ENCODE data around the gene ADIPOR2.
A peak's percentile ranks its signal among the peaks of the same experiment; 100 is the strongest.

The ADIPOR2 gene

DNA sequence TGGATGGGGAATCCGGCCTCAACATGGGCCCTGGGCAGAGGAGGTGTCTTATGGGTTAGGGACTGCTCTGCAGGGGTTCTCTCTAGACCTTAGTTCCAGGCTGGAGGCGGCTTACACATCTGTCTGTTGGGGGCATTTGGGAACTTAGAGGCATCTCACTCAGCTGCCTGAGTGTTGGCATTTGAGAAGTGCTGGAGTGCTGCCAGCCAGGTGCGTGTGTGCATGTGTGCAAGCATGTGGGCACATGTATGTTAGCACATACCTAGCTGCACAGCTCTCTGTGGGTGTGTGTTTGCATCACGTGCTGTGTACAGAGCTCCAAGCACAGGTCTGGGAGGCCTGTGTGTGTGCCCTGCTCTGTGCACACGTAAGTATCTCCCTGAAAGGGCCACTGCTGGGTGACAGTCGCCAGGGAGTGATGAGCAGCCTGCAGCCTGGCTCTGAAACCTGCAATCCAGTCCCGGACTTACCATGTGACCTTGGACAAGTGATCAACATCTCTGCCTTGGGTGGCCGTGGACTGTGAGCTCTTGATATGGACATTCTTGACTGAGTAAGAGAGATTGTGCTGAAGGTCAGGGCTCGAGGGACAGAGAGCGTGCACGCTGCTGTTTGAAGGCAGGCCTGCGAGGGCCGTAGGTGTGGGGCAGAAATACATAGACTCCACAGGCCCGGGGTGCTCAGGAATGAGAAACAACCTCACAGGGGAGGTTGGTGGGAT is 134.7 kb downstream of the ADIPOR2 start:
- FAIRE-seq = no peak

DNA sequence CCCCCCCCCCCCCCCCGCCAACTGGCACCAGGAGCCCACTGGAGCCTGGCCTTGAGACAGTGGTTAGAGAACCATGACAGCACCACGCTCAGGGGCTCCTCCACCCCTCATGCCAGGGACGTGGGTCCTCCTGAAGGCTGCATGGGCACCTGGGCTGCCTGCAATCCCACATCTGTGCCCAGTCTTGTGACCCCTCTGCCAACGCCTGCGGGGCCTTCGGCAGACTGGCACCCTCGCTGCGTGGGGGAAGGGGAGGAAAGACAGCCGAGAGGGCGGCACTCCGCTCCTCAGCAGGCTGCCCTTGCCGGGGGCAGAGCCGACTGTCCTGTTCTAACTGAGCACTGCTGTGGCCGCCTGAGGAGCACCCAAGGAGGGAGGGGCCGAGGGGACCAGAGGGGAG is 135.5 kb downstream of the ADIPOR2 start:
- no peak for DNase-seq (ENCODE audit: insufficient read length, low spot score)
- no peak for TF ChIP-seq POLR2A (IDR thresholded peaks at IDR 0.05; ENCODE audit: low read depth, low read length)
- no peak for FAIRE-seq

More for the DNA sequence above, 134.7 kb downstream of the ADIPOR2 start:
- TF ChIP-seq POLR2A (IDR thresholded peaks at IDR 0.05; ENCODE audit: low read depth, low read length) = no peak
- no peak for DNase-seq (ENCODE audit: insufficient read length, low spot score)

DNA sequence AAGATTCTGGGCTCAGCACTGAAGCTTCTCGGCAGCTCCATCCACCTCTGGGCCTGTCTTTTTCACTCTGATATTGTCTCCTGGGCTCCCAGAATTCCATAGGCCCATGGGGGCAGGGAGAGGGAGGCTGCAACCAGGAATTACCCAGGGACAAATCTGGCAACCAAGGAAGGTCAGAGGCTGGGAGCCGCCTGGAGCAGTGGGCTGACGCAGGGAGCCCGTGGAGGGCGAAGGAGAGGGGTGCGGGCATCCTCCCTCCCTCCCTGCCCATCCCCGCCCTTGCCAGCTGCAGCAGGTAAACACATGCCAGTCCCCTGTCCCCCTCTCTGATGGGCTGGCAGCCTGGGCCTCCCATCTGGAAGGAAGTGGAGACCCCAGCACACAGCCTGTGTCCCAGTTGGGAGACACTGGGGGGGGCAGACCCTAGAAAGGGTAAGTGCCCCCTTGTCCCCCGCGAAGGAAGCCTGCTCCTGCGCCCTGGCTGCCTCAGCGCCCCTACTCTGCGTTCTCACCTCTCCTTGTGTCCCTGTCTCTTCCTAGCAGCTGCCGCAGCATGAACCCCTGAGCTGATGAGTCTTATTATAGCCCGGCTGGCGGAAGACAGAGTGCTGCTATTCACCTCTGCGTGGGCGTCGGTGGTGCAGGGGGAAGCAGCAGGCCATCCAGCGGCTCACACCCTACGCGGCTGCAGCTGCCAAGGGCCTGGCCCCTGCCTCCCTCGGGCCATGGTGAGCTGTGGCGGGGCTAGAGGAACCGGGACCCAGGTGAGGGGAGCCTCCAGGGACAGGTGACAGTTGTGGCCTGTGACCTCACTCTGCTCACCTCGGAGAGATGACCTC is 136.2 kb downstream of the ADIPOR2 start:
- DNase-seq (ENCODE audit: insufficient read length, low spot score) (no peak), FAIRE-seq (no peak)
- TF ChIP-seq POLR2A (IDR thresholded peaks at IDR 0.05; ENCODE audit: low read depth, low read length) = no peak

DNA sequence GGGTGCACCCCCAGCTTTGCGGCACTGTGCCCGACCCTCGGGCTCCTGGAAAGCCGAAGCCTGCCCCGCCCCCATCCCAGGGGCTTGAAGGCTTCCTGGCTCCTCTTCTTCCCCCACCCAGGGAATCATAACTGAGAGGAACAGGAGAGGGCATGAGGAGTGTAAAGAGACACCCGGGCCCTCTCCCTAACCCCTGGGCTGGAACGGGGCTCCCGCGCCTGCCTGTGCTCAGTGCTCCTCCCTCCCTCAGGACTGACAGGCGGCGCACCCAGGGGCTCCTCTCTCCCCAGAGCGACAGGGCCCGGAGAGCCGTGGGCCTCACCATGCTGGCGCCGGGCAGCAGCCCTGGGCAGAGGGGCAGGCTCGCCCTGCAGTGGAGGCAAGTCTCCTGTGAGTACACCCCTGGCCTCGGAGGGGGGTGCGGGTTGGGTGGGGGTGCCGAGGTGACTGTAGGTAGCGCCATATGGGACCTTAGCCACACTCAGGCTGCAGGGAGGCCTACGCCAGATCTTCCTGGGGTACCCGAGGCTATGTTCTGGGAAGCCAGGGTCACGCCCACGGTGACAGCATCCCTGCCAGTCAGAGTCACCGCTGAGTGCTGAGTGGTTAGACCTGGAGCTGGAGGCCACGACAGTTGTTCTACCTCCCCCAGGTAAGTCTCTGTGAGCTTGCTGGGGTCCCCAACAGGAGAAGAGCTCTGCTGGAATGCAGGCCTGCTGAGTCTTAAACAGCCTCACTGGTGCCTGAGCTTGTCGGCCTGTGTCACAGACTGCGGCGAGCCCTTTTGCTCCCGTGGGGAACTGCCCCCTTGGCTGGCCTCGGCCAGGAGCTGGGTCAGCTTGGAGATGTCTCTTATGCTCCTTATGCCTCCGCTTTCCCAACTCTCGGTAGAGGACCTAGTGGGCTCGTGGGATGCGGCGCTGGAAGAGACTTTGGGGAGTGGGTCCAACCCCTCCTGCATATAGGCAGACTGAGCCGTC is 137.2 kb downstream of the ADIPOR2 start:
- FAIRE-seq = no peak
- no peak for TF ChIP-seq POLR2A (IDR thresholded peaks at IDR 0.05; ENCODE audit: low read depth, low read length)
- no peak for DNase-seq (ENCODE audit: insufficient read length, low spot score)

DNA sequence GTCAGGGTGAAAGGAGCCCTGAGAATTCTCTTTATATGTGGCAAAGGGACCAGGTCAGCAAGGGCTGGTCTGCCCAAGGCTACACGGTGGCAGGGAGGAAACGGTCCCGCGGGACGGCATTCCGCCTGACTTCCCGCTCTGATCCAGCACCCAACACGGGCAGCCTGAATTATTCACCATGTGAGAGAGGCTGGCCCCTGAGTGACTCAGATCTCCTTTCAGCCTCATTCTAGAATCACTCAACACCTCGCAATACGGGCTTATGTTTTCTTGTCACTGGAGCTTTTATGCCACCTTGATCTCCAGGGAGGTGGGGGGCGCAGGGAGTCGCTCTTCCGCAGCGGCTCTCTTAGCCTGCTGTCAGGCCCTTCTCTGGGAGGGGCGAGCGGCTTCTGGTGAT is 138.0 kb downstream of the ADIPOR2 start:
- DNase-seq (ENCODE audit: insufficient read length, low spot score) (peak; percentile 68), FAIRE-seq (no peak)
- TF ChIP-seq POLR2A (IDR thresholded peaks at IDR 0.05; ENCODE audit: low read depth, low read length) = no peak

DNA sequence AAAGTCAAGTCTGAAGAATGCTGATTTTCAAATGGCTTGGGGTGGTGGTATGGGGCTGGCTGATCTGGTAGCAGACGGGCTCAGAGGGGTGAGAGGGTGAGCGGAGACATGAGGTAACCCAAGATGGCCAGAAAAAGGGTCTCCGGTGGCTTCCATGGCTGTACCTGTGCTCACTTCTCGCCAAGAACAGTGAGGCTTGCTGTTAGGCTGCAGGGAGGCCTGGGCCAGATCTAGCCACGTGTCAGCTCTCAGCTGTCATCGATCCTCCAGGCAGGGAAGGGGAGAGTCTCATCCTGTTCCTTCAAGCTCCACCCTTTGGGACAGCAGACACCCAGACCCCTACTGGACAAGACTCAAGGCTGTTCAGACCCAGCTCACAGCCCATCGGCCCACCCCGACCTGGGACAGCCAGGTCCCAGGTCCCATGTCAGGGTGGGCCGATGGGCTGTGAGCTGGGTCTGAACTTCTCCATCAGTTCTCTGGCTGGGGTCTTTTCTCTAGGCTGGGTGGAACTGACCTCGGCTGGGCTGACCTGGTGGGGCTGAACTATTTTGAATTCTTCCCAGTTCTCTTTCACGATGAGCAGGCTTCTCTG is 138.5 kb downstream of the ADIPOR2 start:
- TF ChIP-seq POLR2A (IDR thresholded peaks at IDR 0.05; ENCODE audit: low read depth, low read length) = no peak
- DNase-seq (ENCODE audit: insufficient read length, low spot score) (no peak), FAIRE-seq (no peak)

DNA sequence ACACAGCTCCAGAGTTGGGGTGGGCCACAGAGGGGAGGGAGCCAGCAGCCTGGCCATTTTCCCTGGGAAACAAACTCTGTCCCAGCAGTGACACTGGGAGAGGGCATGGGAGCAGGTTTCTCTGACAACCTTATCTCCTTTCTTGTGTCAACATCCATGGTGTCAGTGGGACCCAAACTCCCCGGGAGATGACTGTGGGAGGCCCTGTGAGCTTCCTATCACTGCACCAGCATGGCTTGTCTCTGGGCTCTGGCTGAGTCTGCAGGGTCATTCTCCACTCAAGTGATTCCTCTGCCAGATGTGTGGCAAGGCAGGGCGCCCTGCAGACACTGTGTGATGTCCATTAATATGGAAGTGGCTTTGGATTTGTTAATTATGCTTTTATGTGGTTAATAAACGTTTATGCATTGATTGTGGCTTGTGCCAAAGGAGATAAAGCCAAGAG is 139.6 kb downstream of the ADIPOR2 start:
- DNase-seq (ENCODE audit: insufficient read length, low spot score) (no peak), FAIRE-seq (no peak)
- no peak for TF ChIP-seq POLR2A (IDR thresholded peaks at IDR 0.05; ENCODE audit: low read depth, low read length)

DNA sequence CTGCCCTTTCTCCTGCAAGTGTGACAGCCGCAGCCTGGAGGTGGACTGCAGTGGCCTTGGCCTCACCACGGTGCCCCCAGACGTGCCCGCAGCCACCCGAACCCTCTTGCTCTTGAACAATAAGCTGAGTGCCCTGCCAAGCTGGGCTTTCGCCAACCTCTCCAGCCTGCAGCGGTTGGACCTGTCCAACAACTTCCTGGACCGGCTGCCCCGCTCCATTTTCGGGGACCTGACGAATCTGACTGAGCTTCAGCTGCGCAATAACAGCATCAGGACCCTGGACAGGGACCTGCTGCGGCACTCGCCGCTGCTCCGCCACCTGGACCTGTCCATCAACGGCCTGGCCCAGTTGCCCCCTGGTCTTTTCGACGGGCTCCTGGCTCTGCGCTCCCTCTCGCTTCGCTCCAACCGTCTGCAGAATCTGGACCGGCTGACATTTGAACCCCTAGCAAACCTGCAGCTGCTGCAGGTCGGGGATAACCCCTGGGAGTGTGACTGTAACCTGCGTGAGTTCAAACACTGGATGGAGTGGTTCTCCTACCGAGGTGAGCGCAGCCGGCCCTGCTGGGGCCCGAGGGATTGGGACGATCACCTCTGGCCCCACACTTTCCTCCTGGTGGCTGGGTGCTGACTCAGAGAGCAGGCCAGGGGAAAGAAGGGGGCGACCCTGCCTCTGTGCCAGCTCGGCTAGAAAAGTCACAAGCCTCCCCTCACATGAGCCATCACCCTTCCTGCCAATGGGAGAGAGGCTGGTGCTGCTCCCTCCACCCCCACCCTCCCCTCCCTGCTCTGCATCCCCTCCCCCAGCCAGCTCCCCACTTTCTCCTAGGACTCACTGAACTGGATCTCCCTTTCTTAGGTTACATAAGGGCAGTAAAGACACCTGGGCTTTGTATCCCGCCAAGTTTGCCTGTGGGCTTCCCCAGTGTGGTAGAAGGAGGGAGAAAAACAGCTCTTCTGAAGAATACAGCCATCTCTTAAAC is 140.4 kb downstream of the ADIPOR2 start:
- no peak for FAIRE-seq
- no peak for DNase-seq (ENCODE audit: insufficient read length, low spot score)
- no peak for TF ChIP-seq POLR2A (IDR thresholded peaks at IDR 0.05; ENCODE audit: low read depth, low read length)

DNA sequence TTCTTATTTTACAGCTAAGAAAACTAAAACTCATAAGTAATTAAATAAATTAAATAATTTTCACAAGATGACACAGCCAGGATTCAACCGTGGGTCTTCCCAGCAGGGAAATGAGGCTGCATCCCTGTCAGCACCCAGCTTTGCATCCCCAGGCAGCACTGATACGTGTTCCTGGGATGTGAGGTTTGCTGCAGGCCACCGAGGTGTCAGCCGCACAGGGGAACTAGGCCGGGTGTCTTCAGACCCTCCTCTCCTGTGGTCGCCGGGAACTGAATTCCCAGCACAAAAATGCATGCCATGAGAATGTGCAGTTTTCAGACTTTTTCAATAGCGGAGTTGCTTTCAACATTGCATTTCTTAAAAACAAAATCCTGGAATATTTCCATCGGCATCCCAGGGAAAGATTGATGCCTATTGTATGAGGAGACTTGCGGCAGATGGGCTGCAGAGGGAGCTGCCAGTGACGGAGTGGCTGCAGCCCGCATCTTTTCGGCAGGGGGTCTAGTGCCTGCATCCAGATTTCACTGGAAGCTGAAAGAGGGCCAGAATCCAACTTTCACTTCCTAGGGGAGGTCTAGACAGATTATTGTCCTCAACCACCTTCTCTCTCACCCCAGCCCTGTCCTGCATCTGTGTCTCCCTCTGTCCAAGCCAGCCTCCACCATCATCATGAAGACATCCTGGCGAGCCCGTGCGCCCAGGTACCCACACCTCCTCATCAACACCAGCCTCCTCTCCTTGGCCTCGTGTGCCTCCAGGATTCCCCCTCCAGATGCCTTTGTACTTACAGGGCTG is 142.1 kb downstream of the ADIPOR2 start:
- DNase-seq (ENCODE audit: insufficient read length, low spot score) (no peak), FAIRE-seq (no peak)
- no peak for TF ChIP-seq POLR2A (IDR thresholded peaks at IDR 0.05; ENCODE audit: low read depth, low read length)

DNA sequence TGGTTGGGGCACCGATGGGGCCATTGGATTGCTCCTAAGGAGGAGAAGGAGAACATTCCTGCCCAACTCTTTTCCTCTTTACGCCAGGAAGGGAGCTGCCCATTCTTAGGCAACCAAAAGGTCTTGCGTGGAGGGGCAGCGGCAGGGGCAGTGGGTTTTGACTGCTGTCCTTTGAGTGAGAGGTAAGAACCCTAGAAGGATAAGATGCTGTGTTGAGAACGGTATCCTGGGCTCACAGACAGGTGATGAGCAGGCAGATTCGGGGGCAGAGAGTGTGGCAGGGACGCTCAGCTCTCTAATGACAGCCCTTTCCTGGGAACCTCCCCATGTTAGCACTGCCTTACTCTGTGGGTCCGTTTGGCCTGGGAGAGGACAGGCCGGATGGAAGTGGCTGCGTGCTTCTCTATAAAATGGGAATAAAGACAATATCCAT is 142.7 kb downstream of the ADIPOR2 start:
- TF ChIP-seq POLR2A (IDR thresholded peaks at IDR 0.05; ENCODE audit: low read depth, low read length) = no peak
- DNase-seq (ENCODE audit: insufficient read length, low spot score) (no peak), FAIRE-seq (no peak)

DNA sequence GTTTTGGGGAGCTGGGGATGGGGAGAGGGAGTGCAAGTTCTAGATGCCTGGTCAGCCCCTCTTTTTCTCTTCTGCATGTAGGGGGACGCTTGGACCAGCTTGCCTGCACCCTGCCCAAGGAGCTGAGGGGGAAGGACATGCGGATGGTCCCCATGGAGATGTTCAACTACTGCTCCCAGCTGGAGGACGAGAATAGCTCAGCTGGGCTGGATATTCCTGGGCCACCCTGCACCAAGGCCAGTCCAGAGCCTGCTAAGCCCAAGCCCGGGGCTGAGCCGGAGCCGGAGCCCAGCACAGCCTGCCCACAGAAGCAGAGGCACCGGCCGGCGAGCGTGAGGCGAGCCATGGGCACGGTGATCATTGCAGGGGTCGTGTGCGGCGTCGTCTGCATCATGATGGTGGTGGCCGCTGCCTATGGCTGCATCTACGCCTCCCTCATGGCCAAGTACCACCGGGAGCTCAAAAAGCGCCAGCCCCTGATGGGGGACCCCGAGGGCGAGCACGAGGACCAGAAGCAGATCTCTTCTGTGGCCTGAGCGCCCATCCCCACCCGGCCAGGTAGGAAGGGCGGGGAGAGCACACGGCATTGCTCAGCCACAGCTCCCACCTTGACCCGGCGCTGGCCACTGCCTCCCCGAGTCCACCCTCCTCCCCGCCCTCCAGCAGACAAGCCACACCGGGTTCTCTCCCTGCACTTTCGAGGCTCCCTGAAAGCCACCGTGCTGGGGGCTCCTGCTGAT is 143.5 kb downstream of the ADIPOR2 start:
- FAIRE-seq = no peak
- no peak for DNase-seq (ENCODE audit: insufficient read length, low spot score)
- TF ChIP-seq POLR2A (IDR thresholded peaks at IDR 0.05; ENCODE audit: low read depth, low read length) = no peak
